Vagina (tissue), 2 donors: ENCODE data around the gene MCHR2.

Experiments
- CTCF ChIP-seq, 3 experiments: fragments of 450-650 bp in 2 of 3; fragments of 200-600 bp in 1 of 3; sonication (generic) in 1 of 3; IDR thresholded peaks; one replicate each; pipeline ENCODE4 v1.5.1; 2017 to 2019; ENCODE audit warnings: antibody characterized with exemption in 3 of 3, mild to moderate bottlenecking in 2 of 3, moderate library complexity in 2 of 3
- POLR2AphosphoS5 ChIP-seq, 2 donors: sonication (generic); formaldehyde crosslinking; IDR thresholded peaks; one replicate each; pipeline ENCODE4 v1.9.0; 2017; ENCODE audit warnings: antibody characterized with exemption in 2 of 2, mild to moderate bottlenecking in 2 of 2, low read depth in 1 of 2; ENCODE audit not compliant: insufficient read depth in 1 of 2

GRCh38 chr6:99905209-99906106, 88.6 kb downstream of the MCHR2 start:
- TF ChIP-seq CTCF (IDR thresholded peaks at IDR 0.05), result peak in 1 of 3 experiments; percentile 12
- no peak for TF ChIP-seq POLR2AphosphoS5 (IDR thresholded peaks at IDR 0.05; ENCODE audit: insufficient read depth in 1 of 2, low read depth in 1 of 2)
